Neural cell (in vitro differentiated cells): ENCODE data around the gene NELL2. TPM values are rescaled to one million over a fixed set of nuclear protein-coding genes. Genes with fewer than 3 reads are reported as not detected.

ENCODE experiments used
- H2AFZ ChIP-seq: fragments of 200-600, 300-800 bp; sonication (generic), shearing (Covaris generic); 2 replicates; pipeline ENCODE4 v1.6.0; 2014; ENCODE audit warnings: low read depth, mild to moderate bottlenecking, antibody characterized with exemption, low read length, moderate library complexity
- H3F3A ChIP-seq: fragments of 200-600 bp; shearing (Covaris generic); 2 replicates; pipeline ENCODE4 v1.6.1; 2016; ENCODE audit warnings: mild to moderate bottlenecking, moderate library complexity, mixed read lengths, antibody characterized with exemption, low read length; ENCODE audit not compliant: insufficient read depth, poor library complexity, severe bottlenecking
- H3K27ac ChIP-seq: fragments of 200-600, 300-800 bp; sonication (generic), shearing (Covaris generic); 2 replicates; pipeline ENCODE4 v1.5.1; 2014; ENCODE audit warnings: mild to moderate bottlenecking, low read length, moderate library complexity
- H3K27me3 ChIP-seq: fragments of 300-800, 200-600 bp; sonication (generic), shearing (Covaris generic); 2 replicates; pipeline ENCODE4 v1.6.0; 2014; ENCODE audit warnings: mild to moderate bottlenecking, low read depth, low read length, moderate library complexity; ENCODE audit not compliant: insufficient read depth
- H3K36me3 ChIP-seq: fragments of 300-800, 200-600 bp; sonication (generic), shearing (Covaris generic); 2 replicates; pipeline ENCODE4 v1.5.1; 2014; ENCODE audit warnings: mild to moderate bottlenecking, antibody characterized with exemption, low read length, moderate library complexity; ENCODE audit not compliant: insufficient read depth
- H3K4me2 ChIP-seq: fragments of 300-800, 200-600 bp; sonication (generic), shearing (Covaris generic); 2 replicates; pipeline ENCODE4 v1.6.0; 2014; ENCODE audit warnings: mild to moderate bottlenecking, low read length
- H3K4me3 ChIP-seq: fragments of 300-800, 200-600 bp; sonication (generic), shearing (Covaris generic); 2 replicates; pipeline ENCODE4 v1.5.1; 2014; ENCODE audit warnings: mild to moderate bottlenecking, low read length, moderate library complexity
- H3K79me2 ChIP-seq: fragments of 200-600 bp; shearing (Covaris generic); replicated peaks from 2 replicates; pipeline ENCODE4 v1.6.0; 2014; ENCODE audit warnings: mild to moderate bottlenecking, low read length, moderate library complexity; ENCODE audit not compliant: insufficient read depth
- H3K9ac ChIP-seq: fragments of 300-800, 200-600 bp; sonication (generic), shearing (Covaris generic); 2 replicates; pipeline ENCODE4 v1.6.1; 2016; ENCODE audit warnings: mild to moderate bottlenecking, low read length, mixed read lengths
- H3K9me2 ChIP-seq: fragments of 200-600 bp; shearing (Covaris generic); 2 replicates; pipeline ENCODE4 v1.6.1; 2016; ENCODE audit warnings: mild to moderate bottlenecking, low read length, mixed read lengths; ENCODE audit not compliant: insufficient read depth
- H3K9me3 ChIP-seq: fragments of 200-600, 300-800 bp; sonication (generic), shearing (Covaris generic); 2 replicates; pipeline ENCODE4 v1.6.1; 2016; ENCODE audit warnings: mild to moderate bottlenecking, mixed run types, low read length, moderate library complexity, mixed read lengths
- H4K20me1 ChIP-seq: fragments of 200-600 bp; shearing (Covaris generic); 2 replicates; pipeline ENCODE4 v1.6.1; 2016; ENCODE audit warnings: mild to moderate bottlenecking, mixed run types; ENCODE audit not compliant: insufficient read depth
- EP300 ChIP-seq: fragments of 450-650 bp; conservative IDR thresholded peaks from 2 replicates; pipeline ENCODE4 v1.6.1; 2014; ENCODE audit warnings: antibody characterized with exemption, mild to moderate bottlenecking, moderate library complexity; ENCODE audit not compliant: poor library complexity, severe bottlenecking
- EZH2 ChIP-seq: fragments of 200-600, 300-800 bp; shearing (Covaris generic), sonication (generic); IDR thresholded peaks from 2 replicates; pipeline ENCODE4 v1.6.1; 2014; ENCODE audit warnings: antibody characterized with exemption, low read length, borderline replicate concordance, mild to moderate bottlenecking; ENCODE audit not compliant: insufficient read depth, poor library complexity, severe bottlenecking
- POLR2AphosphoS5 ChIP-seq: IDR thresholded peaks from 2 replicates; pipeline ENCODE4 v1.6.1; 2012
- RAD21 ChIP-seq: fragments of 450-650 bp; conservative IDR thresholded peaks from 2 replicates; pipeline ENCODE4 v1.6.1; 2014; ENCODE audit warnings: antibody characterized with exemption, mild to moderate bottlenecking, moderate library complexity
- REST ChIP-seq: IDR thresholded peaks from 2 replicates; pipeline ENCODE4 v1.6.1; 2012; ENCODE audit warnings: borderline replicate concordance
- SMC3 ChIP-seq: fragments of 450-650 bp; conservative IDR thresholded peaks from 2 replicates; pipeline ENCODE4 v1.6.1; 2014; ENCODE audit warnings: antibody characterized with exemption, mild to moderate bottlenecking, moderate library complexity; ENCODE audit not compliant: poor library complexity
- TAF1 ChIP-seq: IDR thresholded peaks from 2 replicates; pipeline ENCODE4 v1.6.1; 2012; ENCODE audit warnings: low read depth
- polyA plus RNA-seq: library from polyadenylated mRNA; depleted of rRNA; stranded (reverse); fragments of >200 nt; gene quantifications from 2 replicates; pipeline ENCODE4 v1.2.3, GENCODE V29; 2014
- TF ChIP-seq, protein P1 (sequence below): fragments of 450-650 bp; IDR thresholded peaks from 2 replicates; pipeline ENCODE4 v1.5.1; 2014; ENCODE audit warnings: antibody characterized with exemption, mild to moderate bottlenecking, moderate library complexity; ENCODE audit not compliant: poor library complexity, severe bottlenecking

Gene NELL2
- polyA plus RNA-seq, 1 donor from 2014 or later, result 41.8 TPM

DNA sequence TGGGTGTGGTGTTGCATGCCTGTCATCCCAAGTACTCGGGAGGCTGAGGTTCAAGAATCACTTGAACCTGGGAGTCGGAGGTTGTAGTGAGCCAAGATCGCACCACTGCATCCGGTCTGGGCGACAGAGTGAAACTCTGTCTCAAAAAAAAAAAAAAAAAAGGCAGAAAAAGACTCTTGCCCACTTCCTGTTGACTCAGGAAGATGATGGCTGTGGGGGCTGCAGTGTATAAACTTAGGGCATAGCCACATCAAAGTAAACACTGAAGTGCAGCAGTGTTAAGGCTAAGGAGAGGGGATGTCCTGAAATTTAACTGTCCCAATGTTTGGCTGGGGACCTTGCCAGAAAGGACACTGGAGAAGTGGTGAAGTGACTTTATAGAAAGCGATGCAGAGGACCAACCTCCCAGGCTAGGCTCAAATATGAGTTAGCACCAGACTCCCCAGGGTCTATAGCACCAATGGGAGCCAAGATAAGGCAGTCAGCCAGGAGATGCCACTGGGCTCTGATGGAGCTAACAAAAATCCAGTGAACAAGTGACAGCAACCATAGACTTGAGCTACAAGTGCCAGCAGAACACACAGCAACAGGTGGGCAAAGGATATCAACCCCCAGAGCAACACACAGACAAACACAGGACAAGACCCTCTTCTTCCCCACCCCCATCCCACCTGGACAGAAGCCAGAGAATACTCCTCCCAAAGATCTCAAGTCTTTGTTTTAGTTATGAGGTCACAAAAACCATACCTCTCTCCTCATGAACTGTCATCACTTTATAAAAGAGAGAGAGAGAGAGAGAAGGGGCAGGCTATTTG, 28.0 kb downstream of the NELL2 start:
- Histone ChIP-seq H3F3A (no peaks in the 10 kb centered on the region), H3K9me2 (no peaks in the 10 kb centered on the region), H3K9me3 (no peaks in the 10 kb centered on the region), H3K4me3 (no peak overlapping the region), H3K27ac (no peak overlapping the region), H3K36me3 (no peaks in the 10 kb centered on the region), H4K20me1 (no peaks in the 10 kb centered on the region), H2AFZ (no peak overlapping the region), H3K79me2 (peaks cover 3% of the 10 kb centered on the region), H3K4me2 (no peak overlapping the region), H3K9ac (no peak overlapping the region), H3K27me3 (no peaks in the 10 kb centered on the region)
- TF ChIP-seq TAF1, result no peak
- TF ChIP-seq, protein P1, sequence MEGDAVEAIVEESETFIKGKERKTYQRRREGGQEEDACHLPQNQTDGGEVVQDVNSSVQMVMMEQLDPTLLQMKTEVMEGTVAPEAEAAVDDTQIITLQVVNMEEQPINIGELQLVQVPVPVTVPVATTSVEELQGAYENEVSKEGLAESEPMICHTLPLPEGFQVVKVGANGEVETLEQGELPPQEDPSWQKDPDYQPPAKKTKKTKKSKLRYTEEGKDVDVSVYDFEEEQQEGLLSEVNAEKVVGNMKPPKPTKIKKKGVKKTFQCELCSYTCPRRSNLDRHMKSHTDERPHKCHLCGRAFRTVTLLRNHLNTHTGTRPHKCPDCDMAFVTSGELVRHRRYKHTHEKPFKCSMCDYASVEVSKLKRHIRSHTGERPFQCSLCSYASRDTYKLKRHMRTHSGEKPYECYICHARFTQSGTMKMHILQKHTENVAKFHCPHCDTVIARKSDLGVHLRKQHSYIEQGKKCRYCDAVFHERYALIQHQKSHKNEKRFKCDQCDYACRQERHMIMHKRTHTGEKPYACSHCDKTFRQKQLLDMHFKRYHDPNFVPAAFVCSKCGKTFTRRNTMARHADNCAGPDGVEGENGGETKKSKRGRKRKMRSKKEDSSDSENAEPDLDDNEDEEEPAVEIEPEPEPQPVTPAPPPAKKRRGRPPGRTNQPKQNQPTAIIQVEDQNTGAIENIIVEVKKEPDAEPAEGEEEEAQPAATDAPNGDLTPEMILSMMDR, result no peak
- no peak for TF ChIP-seq EZH2
- TF ChIP-seq RAD21, result no peak
- TF ChIP-seq EP300, result no peak
- no peak for TF ChIP-seq REST
- TF ChIP-seq POLR2AphosphoS5, result no peak

DNA sequence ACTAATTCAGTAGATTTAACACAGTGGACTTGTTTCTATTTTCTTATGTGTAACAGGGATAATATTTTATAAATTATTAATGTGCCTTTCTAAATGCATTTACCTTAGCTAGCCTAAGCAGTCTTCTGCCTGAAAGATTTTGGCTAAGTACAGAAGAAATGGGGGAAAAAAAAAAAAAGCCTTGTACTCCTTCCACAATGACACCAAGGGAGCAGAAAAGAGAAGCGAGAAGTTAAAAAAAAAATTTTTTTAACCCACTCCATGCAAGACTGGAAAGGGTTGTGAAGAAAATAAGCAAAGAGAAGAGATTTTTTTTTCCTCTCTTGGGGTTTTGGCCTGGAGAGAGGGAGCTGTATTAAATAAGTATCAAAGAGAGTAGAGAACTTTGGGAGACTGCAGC, 28.7 kb downstream of the NELL2 start:
- H2AFZ ChIP-seq, result no peak overlapping the region
- no peaks in the 10 kb centered on the region for H3K9me2 ChIP-seq
- no peaks in the 10 kb centered on the region for H3K36me3 ChIP-seq
- TF ChIP-seq RAD21 (no peak), TAF1 (no peak), SMC3 (no peak)
- H3K9ac ChIP-seq, result no peak overlapping the region
- no peaks in the 10 kb centered on the region for H3F3A ChIP-seq
- H3K4me3 ChIP-seq, result no peak overlapping the region
- no peaks in the 10 kb centered on the region for H3K9me3 ChIP-seq
- H3K4me2 ChIP-seq, result no peak overlapping the region
- no peak overlapping the region for H3K27ac ChIP-seq
- H4K20me1 ChIP-seq, result no peaks in the 10 kb centered on the region
- H3K79me2 ChIP-seq, result peaks cover 9% of the 10 kb centered on the region
- no peaks in the 10 kb centered on the region for H3K27me3 ChIP-seq
